CD4-positive, alpha-beta T cell treated with Interleukin-4 for 1 hour (primary cell): ENCODE measurements around the gene SLC27A6.

Source experiments
- DNase-seq, 2 donors: peaks; one replicate each; pipeline ENCODE4 v3.0.0-alpha.2; 2020 to 2022

The SLC27A6 gene

DNA sequence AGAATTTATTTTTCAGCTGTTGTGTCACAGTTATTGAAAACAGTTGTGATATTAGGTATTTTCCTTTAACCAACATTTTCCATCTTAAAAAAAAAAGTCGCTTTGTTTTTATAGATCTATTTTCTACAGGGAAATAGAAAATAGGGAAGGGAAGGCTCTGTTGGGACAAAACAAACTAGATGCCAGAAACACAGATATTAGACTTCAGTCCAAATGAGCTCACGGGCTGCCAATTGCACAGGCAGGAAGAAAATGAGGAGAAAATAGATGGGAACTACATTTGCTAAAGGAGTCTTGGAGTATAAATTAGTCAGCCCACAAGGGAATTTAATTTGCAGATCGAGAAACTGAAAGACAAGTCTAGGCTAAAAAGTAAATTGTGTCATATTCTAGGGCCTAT is 107.8 kb downstream of the SLC27A6 start:
- DNase-seq: no peak

DNA sequence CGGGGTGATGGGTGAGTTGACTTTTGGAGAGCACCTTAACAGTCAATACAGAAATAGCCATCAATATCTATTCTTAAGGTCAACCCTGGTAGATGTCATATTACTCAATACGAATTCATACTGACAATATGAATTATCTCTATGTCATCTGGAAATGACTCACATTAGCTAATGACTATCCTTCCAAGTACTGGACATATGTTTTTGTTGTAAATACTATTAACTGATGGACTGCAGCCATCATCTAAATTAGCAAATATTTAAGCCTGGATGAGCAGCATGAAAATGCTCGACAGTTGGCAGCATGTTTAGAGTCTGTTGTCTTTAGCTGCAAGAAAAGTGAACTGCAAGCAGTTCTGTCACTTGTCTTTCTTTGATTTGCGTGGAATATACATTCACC is 109.6 kb downstream of the SLC27A6 start:
- no peak for DNase-seq

DNA sequence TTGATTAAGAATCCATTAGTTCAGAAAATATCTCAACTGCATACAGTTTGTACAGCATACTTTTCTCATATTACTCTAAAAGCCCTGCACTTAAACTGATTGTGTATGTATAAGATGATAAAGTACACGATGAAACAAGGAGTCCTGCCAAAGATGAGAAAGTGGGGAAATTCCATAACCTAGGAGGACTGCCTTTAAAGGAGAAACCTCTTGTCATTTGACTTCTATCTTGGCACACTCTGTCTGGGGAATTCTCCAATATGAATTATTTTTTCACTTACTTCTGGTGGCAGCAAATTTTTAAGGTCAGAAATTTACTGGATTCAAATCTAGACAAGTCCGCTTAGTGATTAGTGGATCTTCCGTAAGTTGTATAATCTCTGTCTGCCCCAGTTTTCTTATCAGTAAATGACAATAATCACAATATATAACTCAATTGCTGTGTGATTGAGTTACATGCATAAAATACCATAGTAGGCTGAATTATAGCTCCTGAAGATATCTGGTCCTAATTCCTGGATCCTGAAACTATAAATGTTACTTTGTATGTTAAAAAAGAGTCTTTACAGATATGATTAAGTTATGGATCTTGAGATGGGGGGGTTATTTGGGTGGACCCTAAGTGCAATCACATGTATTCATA is 112.3 kb downstream of the SLC27A6 start:
- no peak for DNase-seq

DNA sequence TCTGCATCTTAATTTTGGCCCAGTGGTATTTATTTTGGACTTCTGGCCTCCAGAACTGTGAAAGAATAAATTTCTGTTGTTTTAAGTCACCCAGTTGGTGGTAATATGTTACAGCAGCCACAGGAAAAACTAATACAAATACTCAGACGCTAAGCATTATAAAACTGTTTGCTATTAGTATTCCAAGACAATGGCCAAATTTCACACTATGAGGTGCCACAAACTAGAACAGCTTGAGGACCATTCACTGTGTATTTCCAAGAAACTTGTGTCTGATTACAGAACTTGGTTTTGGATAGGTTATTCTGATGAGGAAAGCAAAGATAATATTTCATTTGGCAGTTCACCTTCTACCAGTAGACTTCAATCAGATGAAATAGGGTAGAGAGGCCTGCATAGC is 113.0 kb downstream of the SLC27A6 start:
- DNase-seq: no peak

DNA sequence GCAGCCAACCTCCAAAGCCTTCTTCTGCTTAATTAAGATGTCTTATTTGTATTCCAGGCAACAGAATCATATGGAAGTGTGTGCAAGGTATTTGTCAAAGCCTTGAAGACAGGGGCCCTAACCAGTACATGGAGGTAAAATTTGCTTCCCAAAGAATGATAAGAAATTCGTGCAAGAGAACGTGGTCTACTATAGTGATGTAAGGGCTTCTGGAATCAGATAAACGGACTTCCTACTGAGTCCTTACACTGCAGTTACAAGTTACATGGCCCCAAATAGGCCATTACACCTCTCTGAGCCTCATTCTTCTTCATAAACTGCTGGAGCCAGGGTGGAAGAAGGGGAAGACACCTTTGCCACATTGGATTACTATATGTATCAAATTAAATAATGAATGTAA is 113.4 kb downstream of the SLC27A6 start:
- DNase-seq: no peak

DNA sequence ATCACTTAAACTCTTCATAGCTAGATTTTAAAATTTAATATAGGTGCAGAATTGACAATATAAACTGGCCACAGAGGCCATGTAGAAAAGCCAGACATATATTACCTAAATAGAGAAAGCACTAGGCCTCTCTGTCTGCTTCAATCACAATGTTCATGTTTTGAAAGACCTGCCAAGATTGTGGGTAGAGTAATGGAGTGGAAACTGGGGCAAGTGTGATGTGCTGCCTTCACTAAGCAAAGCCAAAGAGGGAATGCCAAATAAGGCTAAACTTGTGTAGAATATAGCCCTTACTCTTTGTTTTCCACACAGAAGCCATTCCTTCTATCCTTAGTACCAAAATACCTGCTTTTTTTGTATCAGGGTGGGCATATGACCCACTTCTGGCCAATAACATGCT is 114.2 kb downstream of the SLC27A6 start:
- DNase-seq: no peak

DNA sequence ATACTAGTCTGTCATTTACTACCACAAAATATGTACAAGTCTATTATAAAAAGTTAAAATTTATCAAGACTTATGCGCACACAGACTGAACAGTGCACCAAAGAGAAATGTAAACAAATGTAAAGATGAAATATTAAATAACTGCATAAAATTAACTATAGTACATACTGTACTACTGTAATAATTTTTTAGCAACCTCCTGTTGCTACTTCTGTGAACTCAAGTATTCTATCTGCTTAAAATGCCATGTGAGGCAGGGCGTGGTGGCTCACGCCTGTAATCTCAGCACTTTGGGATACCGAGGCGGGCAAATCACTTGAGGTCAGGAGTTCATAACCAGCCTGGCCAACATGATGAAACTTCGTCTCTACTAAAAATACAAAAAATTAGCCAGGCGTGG is 115.5 kb downstream of the SLC27A6 start:
- no peak for DNase-seq

DNA sequence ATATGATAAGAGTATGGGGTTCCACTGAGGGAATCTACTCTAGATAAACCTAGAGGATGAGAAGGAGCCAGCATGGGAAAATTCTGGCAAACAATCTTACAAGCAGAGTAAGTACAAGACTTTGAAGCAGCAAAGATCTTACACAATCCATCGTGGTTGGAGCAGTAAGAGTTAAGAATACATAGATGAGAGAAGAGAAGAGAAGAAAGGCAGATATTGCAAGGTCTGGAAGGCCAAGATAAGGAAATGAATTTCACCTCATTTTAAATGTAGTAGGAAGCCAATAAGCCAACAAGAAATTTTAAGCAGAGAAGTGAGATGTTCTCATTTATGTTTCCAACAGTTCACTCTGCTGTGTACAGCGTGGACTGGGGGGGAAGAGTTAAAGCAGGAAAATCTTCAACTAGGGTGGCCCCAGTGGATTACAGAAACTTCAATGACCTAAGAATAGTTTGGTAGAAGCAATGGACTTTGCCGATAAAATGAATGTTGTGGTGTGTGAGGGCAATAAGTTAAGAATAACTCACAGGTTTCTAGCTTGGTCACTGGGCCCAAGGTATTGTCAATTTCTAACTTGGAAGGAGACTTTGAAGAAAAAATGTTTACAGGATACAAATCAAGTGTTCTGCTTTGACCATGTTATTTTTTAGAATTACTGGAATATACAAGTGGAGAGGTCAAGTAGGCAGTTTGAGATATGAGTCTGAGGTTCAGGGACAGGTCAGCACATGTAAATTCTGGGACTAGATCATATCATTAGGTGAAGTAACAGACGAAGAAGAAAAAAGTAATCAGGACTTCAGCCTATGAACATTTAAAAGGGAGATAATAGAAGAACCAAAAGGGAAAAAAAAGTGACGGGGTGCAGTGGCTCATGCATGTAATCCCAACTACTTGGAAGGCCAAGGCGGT is 117.2 kb downstream of the SLC27A6 start:
- DNase-seq: no peak
